HG03575 (cell line): ENCODE data around the gene GATAD2A.

ENCODE experiments used
- ATAC-seq: cut with Tn5 transposase; IDR thresholded peaks from one replicate; pipeline ENCODE4 v1.9.1; 2021; ENCODE audit not compliant: unreplicated experiment, insufficient number of reproducible peaks, low FRiP score; ENCODE audit errors: extremely low read depth

GATAD2A gene

DNA sequence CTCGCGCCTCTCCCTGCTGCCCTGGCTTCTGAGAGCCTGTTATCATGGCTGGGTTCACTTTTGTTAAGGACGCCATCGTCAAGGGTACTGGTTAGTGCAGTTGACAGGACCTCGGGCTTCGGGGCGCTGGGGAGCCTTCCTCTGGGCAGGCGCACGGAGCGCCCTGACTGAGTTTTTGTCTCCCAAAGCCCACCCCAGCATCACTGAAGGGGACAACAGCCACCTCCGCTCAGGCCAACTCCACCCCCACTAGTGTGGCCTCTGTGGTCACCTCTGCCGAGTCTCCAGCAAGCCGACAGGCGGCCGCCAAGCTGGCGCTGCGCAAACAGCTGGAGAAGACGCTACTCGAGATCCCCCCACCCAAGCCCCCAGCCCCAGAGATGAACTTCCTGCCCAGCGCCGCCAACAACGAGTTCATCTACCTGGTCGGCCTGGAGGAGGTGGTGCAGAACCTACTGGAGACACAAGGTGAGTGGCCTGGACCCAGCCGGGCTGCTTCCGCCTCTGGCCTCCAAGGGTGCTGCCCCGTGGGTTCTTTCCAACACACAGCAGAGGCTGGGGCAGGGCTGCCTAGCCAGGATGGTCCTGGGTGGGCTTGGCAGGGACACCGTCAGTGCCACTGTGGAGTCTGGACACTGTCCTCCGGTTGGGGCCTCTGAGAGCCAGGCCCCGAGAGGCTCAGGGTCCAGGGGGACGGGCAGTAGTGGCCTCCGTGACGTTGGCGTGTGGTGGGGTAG, 92.9 kb downstream of the GATAD2A start:
- no peak for ATAC-seq

DNA sequence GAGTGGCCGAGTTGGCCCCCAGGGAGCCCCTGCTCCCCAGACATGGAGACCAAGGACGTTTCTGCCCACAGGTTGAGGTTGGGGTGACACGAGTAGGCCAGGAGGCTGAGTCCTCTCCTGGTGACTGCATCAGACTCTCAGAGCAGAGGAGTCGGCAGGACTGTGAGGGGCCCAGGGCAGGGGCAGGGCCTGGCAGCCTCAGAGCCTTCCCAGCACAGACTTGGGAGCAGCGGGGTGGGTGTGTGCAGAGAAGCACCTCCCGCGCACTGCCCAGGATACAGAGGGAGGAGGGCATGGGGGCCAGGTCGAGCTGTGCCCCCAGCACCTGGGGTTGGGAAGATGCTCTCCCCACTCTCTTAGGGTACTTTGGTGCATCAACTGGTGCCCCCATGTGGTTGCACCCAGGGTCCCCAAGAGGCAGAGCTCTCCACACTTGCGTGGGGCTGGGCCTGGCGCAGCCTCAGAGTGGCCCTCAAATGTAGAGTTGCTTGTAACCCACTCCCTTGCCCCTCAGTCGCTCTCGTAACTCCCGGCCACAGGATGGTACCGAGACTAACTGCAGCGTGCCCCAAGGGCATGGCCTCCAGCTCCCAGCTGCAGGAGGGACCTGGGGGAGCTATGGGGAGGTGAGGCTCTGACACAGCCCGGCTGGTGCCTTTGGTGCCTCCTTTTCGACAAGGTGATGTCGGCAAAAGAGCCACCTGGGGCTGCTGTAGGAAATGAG, 94.0 kb downstream of the GATAD2A start:
- ATAC-seq = no peak

DNA sequence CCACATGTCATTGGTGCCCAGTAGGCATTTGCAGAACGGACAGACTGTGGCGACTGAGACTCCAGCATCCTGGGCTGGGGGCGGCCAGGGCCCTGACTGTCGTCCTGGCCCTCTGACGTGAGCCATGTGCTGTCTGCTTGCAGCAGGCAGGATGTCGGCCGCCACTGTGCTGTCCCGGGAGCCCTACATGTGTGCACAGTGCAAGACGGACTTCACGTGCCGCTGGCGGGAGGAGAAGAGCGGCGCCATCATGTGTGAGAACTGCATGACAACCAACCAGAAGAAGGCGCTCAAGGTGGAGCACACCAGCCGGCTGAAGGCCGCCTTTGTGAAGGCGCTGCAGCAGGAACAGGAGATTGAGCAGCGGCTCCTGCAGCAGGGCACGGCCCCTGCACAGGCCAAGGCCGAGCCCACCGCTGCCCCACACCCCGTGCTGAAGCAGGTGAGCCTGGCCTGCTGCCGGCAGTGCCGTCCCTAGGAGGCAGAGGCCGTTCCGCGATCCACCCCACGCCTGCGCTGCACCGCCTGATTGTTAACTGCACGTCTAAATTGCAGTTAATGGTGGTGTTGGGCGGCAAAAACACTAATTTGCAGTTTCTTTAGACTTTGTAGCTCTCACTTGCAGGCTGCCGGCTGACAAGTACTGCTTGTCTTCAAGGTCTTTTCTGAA, 95.6 kb downstream of the GATAD2A start:
- no peak for ATAC-seq

DNA sequence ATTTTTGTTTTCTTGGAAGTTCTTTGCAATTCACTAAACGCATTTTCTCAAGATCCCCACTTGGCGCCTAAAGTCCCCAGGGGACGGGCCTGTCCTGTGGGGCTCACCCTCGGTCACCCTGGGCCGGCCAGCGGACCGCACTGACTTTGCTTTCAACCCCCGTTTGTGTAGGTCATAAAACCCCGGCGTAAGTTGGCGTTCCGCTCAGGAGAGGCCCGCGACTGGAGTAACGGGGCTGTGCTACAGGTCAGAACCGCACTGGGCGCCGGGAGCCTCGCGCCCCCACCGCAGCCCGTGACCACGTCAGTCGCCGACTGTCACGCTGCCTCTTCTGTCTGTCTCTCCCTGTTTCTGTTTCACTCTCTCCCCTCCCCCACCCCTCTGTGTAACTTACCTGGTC, 96.3 kb downstream of the GATAD2A start:
- no peak for ATAC-seq

DNA sequence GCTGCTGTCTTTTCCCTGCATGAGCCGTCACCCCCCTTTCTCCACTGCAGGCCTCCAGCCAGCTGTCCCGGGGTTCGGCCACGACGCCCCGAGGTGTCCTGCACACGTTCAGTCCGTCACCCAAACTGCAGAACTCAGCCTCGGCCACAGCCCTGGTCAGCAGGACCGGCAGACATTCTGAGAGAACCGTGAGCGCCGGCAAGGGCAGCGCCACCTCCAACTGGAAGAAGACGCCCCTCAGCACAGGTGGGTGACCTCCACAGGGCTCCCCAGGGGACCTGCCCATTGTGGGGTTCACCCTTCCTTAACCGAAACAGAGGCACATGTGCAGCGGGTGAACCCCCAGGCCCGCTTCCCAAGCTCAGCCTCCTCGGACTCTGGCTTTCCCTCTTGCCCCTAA, 96.8 kb downstream of the GATAD2A start:
- no peak for ATAC-seq

DNA sequence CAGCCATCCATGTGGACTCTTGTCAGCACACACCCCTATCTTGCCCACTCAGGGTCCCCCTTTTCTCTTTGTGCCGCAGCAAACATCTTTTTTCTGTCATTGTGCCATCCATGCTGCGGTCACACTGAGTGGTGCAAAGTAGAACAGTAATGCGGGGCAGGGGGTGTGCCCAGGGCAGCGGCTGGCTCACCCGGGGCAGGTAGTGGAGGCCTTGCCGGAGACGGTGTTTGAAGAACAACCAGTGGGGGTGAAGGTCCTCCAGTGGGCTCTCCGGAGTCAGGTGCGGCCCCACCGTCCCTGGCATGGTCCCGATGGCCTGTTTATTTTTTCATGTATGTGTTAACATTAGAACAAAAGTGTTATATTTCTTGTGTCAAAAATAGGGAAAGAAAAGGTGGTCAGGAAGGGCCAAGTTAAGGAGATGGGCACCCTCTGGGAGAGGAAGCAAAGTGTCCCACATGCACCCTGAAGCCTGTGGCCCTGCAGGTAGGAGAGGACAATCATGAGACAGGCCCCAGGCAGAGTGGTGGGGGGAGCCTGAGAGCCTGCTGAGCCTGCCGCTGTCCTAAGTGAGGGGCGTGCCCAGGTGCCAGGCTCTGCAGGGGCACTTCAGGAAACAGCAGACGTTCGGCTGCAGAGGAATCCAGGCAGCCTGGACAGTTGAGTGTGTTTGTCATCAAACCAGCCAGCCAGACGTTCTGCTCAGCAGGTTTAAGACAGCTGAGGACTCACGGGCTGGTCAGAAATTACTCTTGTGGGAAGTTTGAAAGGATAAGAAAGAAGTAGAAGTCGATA, 97.5 kb downstream of the GATAD2A start:
- ATAC-seq = no peak

DNA sequence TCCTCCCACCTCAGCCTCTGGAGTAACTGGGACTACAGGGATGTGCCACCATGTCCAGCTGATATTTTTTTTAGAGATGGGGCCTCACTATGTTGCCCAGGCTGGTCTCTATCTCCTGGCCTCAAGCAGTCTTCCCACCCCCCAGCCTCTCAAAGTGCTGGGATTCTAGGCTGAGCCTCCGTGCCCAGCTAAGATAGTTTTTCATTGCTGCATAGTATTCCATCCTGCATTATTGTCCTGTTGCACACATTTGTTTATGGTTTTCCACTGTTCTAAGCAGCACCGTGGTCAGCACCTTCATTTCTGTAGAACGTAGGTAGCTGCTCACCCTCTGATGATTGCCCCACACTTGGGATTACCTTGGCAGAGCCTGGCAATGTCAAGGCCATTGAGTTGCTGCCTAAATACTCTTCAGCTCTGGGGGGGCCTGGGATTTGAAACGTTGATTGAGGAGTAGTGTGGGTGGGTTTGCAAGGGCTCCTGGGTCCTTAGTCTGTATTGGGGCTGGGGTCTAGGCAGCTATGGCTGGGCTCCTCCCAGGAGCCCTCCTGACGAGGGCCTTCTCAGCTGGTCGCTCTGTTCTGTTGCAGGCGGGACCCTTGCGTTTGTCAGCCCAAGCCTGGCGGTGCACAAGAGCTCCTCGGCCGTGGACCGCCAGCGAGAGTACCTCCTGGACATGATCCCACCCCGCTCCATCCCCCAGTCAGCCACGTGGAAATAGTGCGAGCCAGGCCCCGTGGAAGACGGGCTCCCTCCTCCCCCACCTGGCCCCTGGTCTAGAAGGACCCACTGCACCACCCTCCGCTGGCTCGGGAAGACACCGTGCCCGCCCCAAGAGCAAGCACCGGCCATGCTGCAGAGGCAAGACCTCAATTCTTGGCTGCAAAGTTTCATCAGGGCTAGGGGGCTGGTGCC, 99.5 kb downstream of the GATAD2A start:
- ATAC-seq = no peak

DNA sequence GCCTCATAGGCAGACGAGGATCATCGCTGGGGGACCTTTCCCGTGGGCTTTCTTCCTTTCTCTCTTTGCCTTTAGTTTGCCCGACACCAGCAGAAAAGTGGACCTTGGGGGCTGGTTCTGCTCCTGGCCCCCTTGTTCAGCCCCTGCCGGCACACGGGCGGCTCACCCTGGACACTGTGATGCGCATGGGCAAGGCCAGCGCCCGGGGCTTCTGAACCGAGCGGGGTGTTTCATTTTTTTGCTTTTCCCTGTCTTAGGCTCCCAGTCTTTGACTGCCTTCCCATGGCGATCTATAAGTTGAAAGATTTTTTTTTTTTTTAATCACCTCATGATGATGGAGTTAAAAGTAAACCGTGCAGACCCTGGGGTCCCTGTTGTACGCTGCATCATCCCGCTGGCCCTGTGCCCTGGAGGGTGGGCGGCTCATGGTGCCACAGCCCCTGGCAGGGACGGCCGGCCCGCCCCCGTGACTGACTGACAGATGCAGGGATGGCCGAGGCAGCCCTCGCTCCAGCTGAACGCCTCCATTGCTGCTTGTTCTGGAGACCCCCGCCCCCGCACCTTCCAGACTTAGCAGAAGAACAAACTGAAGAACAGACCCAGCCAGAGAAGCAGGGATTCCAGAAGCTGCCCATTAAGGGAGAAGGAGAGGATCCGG, 100.3 kb downstream of the GATAD2A start:
- ATAC-seq = no peak

DNA sequence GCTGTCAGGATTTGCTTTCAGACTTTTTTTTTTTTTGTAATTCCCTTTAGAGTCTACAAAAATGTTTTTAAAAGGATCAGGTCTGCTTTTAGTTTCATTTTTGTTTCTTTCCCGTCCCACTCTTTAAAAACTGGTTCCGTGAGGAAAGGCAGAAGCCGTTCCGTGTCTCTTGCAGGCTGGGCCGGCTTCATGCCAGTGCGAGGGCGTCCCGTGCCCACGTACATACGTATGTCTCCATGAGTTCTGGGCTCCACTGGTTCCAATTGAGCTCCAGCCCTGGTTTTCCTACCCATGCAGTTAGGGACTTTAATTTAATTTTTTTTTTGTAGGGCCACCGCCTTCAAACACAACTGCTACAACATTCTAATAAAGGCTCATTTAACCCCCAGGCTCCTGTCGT, 101.1 kb downstream of the GATAD2A start:
- ATAC-seq = no peak

DNA sequence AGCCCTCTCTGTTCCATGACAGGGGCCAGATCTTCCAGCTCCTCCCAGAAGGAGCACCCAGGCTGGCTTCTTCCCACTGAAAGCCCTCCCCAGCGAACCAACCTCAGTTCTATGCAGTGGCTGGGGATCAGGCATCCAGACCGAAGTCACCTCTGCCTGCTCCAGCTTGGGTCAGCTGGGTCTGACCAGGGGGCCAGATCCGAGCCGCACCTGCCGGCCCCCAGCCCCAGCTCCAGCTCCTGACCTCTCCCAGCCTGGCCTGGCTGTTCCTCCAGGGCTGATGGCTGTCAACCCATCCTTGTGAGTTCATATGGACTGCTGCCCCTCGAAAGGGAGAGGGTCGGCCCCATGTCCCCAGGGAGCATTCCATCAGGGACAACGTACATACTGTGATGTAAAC, 101.9 kb downstream of the GATAD2A start:
- ATAC-seq = no peak

DNA sequence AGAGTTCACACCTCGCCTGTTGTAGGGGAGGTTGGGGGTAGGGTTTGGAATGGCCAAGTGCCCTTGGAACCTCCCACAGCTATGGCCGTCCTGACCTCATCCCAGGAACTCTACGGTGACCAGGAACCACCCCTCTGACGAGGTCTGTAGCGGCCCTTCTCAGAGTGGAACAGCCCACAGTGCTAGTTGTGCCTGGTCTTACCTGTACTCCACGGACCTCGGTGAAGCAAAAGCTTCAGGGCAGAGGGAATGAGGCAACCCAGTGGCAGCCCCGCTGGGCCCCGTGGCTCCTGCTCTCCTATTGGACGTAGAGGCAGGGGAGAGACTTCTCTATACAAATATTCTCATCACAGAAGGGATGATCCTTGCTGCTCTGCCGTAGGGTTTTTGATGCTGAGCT, 102.7 kb downstream of the GATAD2A start:
- ATAC-seq = no peak

DNA sequence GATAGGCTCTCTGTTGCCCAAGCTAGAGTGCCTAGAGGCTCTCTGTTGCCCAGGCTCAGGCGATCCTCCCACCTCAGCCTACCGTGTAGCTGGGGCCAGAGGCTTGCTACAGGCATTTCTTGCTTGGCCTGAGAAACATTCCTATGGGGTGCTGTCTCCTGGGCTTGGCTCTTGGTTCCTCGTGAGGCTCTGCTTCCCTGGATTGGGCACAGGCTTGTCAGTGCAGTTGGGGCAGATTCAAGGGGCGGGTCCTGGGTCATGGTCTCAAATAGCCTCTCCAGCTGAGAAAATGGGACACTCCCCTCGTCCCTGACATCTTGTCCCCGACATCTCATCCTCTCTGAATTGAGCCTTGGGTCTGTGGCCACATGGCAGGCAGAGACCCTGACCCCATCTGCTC, 105.0 kb downstream of the GATAD2A start:
- no peak for ATAC-seq

DNA sequence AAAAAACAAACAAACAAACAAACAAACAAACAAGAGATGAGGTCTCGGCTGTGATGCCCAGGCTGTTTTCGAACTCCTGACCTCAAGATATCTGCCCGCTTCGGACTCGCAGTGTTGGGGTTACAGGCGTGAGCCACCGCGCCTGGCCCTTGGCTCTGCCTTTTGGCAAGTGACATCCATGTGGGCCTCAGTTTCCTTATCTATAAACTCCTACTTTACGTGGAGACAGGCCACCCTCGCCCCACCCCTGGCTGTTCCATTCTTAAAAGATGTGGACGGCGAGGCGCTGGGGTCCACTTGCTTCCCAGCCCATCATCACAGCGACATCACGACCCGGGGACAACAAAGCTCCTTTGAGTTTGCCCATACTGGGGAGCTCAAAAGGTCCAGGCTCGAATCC, 108.2 kb downstream of the GATAD2A start:
- ATAC-seq = no peak

DNA sequence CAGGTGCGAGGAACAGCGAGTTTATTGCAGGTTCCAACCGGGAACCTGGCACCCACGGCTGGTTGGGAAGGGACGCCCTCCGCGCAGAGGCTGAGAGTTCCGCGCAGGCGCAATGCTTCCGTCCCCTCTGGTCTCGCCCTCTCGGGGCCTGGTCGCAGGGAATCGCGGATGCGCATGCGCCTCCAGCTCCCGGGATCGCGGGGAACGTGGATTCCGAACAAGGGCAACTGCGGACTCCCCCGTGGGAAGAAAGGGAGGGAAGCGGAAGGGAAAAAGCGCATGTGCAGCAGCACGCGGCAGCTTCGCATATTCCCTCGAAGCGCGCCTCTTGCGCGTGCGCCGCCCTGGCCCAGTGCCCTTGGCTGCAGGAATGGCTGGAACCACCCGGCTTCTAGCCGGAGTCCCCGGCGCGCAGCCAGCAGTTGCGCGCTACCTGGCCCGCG, 108.8 kb downstream of the GATAD2A start:
- ATAC-seq = no peak

DNA sequence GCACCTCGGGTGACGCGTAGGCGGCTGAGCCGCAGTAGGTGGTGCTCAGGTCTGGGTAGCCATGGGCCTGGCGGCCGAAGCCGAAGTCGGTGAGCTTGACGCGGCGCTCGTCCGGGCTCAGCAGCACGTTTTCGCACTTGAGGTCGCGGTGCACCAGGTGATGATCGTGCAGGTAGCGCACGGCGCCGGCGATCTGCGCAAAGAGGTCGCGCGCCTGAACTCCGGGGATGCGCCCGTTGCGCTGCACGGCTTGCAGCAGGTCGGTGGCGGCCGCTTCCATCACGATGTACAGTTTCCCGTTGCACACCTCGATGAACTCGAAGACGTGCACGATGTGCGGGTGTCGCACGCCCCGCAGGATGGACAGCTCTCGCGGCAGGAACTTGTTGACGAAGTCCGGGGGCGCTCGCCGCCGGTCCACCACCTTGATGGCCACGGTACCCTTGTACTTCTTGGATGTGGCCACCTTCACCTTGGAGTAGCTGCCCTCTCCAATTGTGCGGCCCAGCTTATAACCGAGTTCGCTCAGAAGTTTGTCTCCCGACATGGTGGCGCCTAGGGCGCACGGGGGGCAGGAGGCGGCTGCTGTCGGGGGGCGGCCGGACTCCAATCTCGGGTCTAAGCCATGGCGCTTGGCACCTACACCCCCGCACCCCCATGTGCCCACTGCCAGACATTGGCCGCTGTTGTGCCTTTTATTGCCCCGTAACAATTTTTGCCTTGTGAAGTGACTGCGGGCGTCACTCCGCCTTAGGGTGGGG, 109.6 kb downstream of the GATAD2A start, which contains the start of gene TSSK6:
TSSK6 (minus strand) TSS at position 668 of the 761 bp plus-strand sequence; CDS start at position 547, 121 bp downstream.
- ATAC-seq = no peak

DNA sequence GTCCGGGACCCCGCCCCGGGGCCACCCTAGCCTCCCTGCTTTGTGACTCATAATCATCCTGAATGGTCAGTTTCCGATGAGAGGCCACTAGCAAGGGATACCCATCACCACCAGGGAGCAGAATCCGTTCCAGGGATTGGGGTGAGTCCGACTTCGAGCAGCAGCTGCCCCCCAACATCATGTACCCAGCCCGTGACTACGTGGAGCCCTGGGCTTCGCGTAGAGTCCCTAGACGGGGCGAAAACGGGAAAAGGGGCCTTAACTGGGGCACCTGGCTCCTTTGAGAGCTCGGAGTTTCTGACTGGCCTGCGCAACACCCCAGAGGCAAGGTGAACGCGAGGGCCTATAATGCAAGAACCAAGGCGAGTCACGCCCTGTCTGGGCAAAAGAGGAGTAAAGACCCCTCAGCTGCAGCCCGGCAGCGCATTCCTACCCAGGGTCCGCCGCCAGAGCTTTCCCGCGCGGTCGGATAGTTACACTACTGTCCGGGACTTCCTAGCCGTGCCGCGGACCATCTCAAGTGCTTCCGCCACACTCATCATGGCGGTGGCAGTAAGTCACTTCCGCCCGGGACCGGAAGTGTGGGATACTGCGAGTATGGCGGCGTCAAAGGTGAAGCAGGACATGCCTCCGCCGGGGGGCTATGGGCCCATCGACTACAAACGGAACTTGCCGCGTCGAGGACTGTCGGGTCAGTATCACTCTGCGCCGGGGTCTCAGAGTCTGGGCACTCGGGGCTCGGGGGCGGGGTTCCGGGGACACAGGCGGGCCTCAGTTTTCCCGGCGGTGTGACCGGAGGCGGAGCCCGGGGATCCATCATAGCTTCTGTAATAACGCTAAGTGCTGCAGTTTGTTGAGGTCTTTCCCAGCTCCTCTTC, 110.4 kb downstream of the GATAD2A start, which contains the start of gene NDUFA13:
NDUFA13 (plus strand) TSS at position 584 of the 878 bp plus-strand sequence; CDS start at position 598, 14 bp downstream.
- peak; percentile 70 for ATAC-seq
